ENCODE measurements around the gene RNASEL. TPM values are rescaled to one million over a fixed set of nuclear protein-coding genes. Genes with fewer than 3 reads are reported as not detected.

The RNASEL gene
- total RNA-seq, 1 donor from 2014 or later, result 4.2 TPM

GRCh38 chr1:182596934-182597333, 7.9 kb upstream of the RNASEL start:
- H3K27ac Mint-ChIP-seq (ENCODE audit: unreplicated experiment), result no peak overlapping the region
- no peaks in the 10 kb centered on the region for H3K9me3 Mint-ChIP-seq (ENCODE audit: unreplicated experiment)
- peaks cover 15% of the 10 kb centered on the region for H3K27me3 Mint-ChIP-seq (ENCODE audit: unreplicated experiment)
- no peak for DNase-seq (ENCODE audit: extremely low spot score, unreplicated experiment)
- peaks cover 11% of the 10 kb centered on the region for H3K4me1 Mint-ChIP-seq (ENCODE audit: unreplicated experiment)
- H3K4me3 Mint-ChIP-seq (ENCODE audit: unreplicated experiment), result no peak overlapping the region
- H3K36me3 Mint-ChIP-seq (ENCODE audit: unreplicated experiment), result peaks cover 3% of the 10 kb centered on the region
- no peak for TF ChIP-seq CTCF (IDR thresholded peaks at IDR 0.05)

- DNase-seq (ENCODE audit: extremely low spot score, unreplicated experiment), result no peak
- TF ChIP-seq CTCF (IDR thresholded peaks at IDR 0.05), result peak; percentile 85
- Mint-ChIP-seq H3K4me3 (ENCODE audit: unreplicated experiment) (no peak overlapping the region), H3K27ac (ENCODE audit: unreplicated experiment) (no peak overlapping the region), H3K4me1 (ENCODE audit: unreplicated experiment) (peaks cover 11% of the 10 kb centered on the region), H3K36me3 (ENCODE audit: unreplicated experiment) (peaks cover 3% of the 10 kb centered on the region), H3K9me3 (ENCODE audit: unreplicated experiment) (no peaks in the 10 kb centered on the region), H3K27me3 (ENCODE audit: unreplicated experiment) (peaks cover 18% of the 10 kb centered on the region)
Measured at GRCh38 chr1:182595641-182596240, 6.7 kb upstream of the RNASEL start.

- DNase-seq (ENCODE audit: extremely low spot score, unreplicated experiment), result peak; percentile 54
- peaks cover 2% of the 10 kb centered on the region for H3K36me3 Mint-ChIP-seq (ENCODE audit: unreplicated experiment)
- H3K9me3 Mint-ChIP-seq (ENCODE audit: unreplicated experiment), result no peaks in the 10 kb centered on the region
- TF ChIP-seq CTCF (IDR thresholded peaks at IDR 0.05), result no peak
- H3K4me3 Mint-ChIP-seq (ENCODE audit: unreplicated experiment), result no peak overlapping the region
- peaks cover 20% of the 10 kb centered on the region for H3K4me1 Mint-ChIP-seq (ENCODE audit: unreplicated experiment)
- no peak overlapping the region for H3K27ac Mint-ChIP-seq (ENCODE audit: unreplicated experiment)
- H3K27me3 Mint-ChIP-seq (ENCODE audit: unreplicated experiment), result peaks cover 11% of the 10 kb centered on the region
Measured at GRCh38 chr1:182589931-182590330, 875 bp upstream of the RNASEL start.

GRCh38 chr1:182589520-182589919, 464 bp upstream of the RNASEL start:
- Mint-ChIP-seq H3K27ac (ENCODE audit: unreplicated experiment) (no peak overlapping the region), H3K36me3 (ENCODE audit: unreplicated experiment) (peaks cover 2% of the 10 kb centered on the region), H3K27me3 (ENCODE audit: unreplicated experiment) (peaks cover 11% of the 10 kb centered on the region), H3K4me1 (ENCODE audit: unreplicated experiment) (peaks cover 17% of the 10 kb centered on the region), H3K4me3 (ENCODE audit: unreplicated experiment) (peak overlapping the region; percentile 96), H3K9me3 (ENCODE audit: unreplicated experiment) (no peaks in the 10 kb centered on the region)
- no peak for TF ChIP-seq CTCF (IDR thresholded peaks at IDR 0.05)
- peak; percentile 57 for DNase-seq (ENCODE audit: extremely low spot score, unreplicated experiment)

- H3K4me1 Mint-ChIP-seq (ENCODE audit: unreplicated experiment), result peaks cover 13% of the 10 kb centered on the region
Measured at GRCh38 chr1:182587666-182588499, 1.2 kb downstream of the RNASEL start.

More at GRCh38 chr1:182587666-182588499, 1.2 kb downstream of the RNASEL start:
- Mint-ChIP-seq H3K27me3 (ENCODE audit: unreplicated experiment) (peaks cover 6% of the 10 kb centered on the region), H3K4me3 (ENCODE audit: unreplicated experiment) (peak overlapping the region; percentile 96), H3K36me3 (ENCODE audit: unreplicated experiment) (peaks cover 7% of the 10 kb centered on the region), H3K9me3 (ENCODE audit: unreplicated experiment) (no peaks in the 10 kb centered on the region), H3K27ac (ENCODE audit: unreplicated experiment) (peak overlapping the region; percentile 96)
- DNase-seq (ENCODE audit: extremely low spot score, unreplicated experiment), result no peak
- TF ChIP-seq CTCF (IDR thresholded peaks at IDR 0.05), result no peak

Measured in osteocyte (in vitro differentiated cells).